Measurements from ENCODE around the gene NCAN. TPM values are rescaled to one million over a fixed set of nuclear protein-coding genes. Genes with fewer than 3 reads are reported as not detected.
"Not testable (repeated sequence)": the region's sequence is repeated elsewhere in the genome, so short reads cannot be mapped to it uniquely, and the experiment has no call there.

NCAN gene
- total RNA-seq, 1 experiment from 2014 or later = 3.0 TPM

DNA sequence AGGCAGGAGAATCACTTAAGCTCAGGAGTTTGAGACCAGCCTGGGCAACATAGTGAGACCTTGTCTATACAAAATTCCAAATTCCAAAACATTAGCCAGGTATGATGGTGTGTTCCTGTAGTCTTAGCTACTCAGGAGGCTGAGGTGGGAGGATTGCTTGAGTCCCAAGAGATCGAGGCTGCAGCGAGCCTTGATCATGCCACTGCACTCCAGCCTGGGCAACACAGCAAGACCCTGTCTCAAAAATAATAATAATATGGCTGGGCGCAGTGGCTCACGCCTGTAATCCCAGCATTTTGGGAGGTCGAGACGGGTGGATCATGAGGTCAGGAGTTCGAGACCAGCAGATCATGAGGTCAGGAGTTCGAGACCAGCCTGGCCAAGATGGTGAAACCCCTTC lies 9.2 kb downstream of the NCAN start:
- H3K27me3 Mint-ChIP-seq (ENCODE audit: low read depth) = peaks cover 42% of the 10 kb centered on the region
- H3K4me1 Mint-ChIP-seq; CTCF ChIA-PET; DNase-seq (ENCODE audit: low spot score); H3K9me3 Mint-ChIP-seq; H3K27ac Mint-ChIP-seq; H3K4me3 Mint-ChIP-seq; ATAC-seq; POLR2A ChIA-PET; H3K36me3 Mint-ChIP-seq: not testable (repeated sequence)
- TF ChIP-seq ZNF121 (CRISPR knock-in tag; IDR thresholded peaks at IDR 0.05) = peak; percentile 29; the same call in 1 of the 2 replicates

DNA sequence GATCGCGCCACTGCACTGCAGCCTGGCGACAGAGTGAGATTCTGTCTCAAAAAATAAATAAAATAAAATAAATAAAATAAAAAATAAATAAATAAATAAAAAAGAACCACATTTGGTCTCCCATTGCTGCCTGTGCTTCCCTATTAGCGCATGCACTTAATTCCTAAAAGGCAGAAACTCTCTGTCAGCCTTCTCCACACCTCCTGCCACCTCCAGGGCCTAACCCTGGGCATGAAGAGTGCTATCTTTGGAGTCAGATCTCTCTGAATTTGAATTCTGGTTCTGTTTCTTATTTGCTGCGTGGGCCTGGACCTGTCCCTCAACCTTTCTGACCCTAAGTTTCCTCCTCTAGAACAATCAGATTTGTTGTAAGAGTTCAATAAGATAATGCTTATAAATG lies 11.3 kb downstream of the NCAN start:
- no peak for ATAC-seq
- no peak overlapping the region for H3K27ac Mint-ChIP-seq
- TF ChIP-seq KAT7 (CRISPR knock-in tag; IDR thresholded peaks at IDR 0.05; ENCODE audit: borderline replicate concordance) (no peak), HMGA2 (CRISPR knock-in tag; IDR thresholded peaks at IDR 0.05) (peak; percentile 52)
- H3K4me3 Mint-ChIP-seq = no peak overlapping the region
- peaks cover 2% of the 10 kb centered on the region for H3K4me1 Mint-ChIP-seq
- no peaks in the 10 kb centered on the region for H3K9me3 Mint-ChIP-seq
- no peak for DNase-seq (ENCODE audit: low spot score)
- CTCF ChIA-PET = interaction anchor here (0.5 kb wide), 1 partner anchor 19 kb away, joined by 3 read pairs; no protein-coding TSS in a partner anchor
- H3K27me3 Mint-ChIP-seq (ENCODE audit: low read depth) = peaks cover 38% of the 10 kb centered on the region
- POLR2A ChIA-PET = no interaction called here
- H3K36me3 Mint-ChIP-seq = no peaks in the 10 kb centered on the region

GRCh38 chr19:19223636-19224035 lies 11.9 kb downstream of the NCAN start:
- ChIA-PET POLR2A (interaction anchor here (2.0 kb wide), 1 partner anchor 20 kb away, joined by 6 read pairs; the partner anchor contains the start of gene NR2C2AP), CTCF (interaction anchor here (2.0 to 2.2 kb wide), 2 partner anchors 38 to 119 kb away, joined by 8 to 21 read pairs; no protein-coding TSS in a partner anchor)
- Mint-ChIP-seq H3K4me1 (peaks cover 2% of the 10 kb centered on the region), H3K27me3 (ENCODE audit: low read depth) (peaks cover 42% of the 10 kb centered on the region), H3K27ac (no peak overlapping the region), H3K36me3 (no peaks in the 10 kb centered on the region), H3K4me3 (no peak overlapping the region), H3K9me3 (no peaks in the 10 kb centered on the region)
- DNase-seq (ENCODE audit: low spot score) (no peak), ATAC-seq (no peak)
- no peak for TF ChIP-seq ZNF263 (CRISPR knock-in tag; IDR thresholded peaks at IDR 0.05; ENCODE audit: low read depth)

DNA sequence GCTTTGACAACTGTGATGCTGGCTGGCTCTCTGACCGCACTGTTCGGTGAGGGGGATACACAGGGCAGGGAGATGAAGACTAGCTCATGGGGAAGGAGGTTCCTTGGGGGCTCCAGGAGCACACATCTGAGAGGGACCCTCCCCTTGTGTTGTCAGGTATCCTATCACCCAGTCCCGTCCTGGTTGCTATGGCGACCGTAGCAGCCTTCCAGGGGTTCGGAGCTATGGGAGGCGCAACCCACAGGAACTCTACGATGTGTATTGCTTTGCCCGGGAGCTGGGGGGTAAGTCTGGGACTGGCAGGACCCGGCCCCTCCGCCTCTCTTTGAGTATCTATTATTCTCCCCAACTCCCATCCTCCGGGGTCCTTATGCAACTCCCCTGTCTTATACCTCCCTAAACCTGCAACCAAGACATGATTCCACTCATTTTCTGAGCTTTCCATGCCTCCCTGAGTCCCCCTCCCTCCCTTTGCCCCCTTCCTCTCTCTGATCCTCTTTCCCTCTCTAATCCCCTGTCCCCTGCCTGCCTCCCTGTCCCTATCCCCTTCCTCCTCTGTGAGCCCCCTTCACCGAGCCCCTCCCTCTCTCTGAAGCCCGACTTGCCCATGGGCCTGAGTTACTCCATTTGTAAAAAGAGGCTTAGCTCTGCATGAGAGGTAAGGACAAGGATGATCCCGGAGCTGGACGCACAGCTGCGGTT lies 12.5 kb downstream of the NCAN start:
- Mint-ChIP-seq H3K4me3 (peak overlapping the region; percentile 60), H3K4me1 (peaks cover 2% of the 10 kb centered on the region), H3K36me3 (no peaks in the 10 kb centered on the region), H3K9me3 (no peaks in the 10 kb centered on the region), H3K27ac (no peak overlapping the region), H3K27me3 (ENCODE audit: low read depth) (peaks cover 45% of the 10 kb centered on the region)
- TF ChIP-seq ZNF317 (CRISPR knock-in tag; IDR thresholded peaks at IDR 0.05; ENCODE audit: borderline replicate concordance, low read depth) (no peak), CREB1 (CRISPR knock-in tag; IDR thresholded peaks at IDR 0.05) (no peak), ZNF423 (CRISPR knock-in tag; IDR thresholded peaks at IDR 0.05) (no peak), NR1H2 (CRISPR knock-in tag; IDR thresholded peaks at IDR 0.05) (no peak), MLX (CRISPR knock-in tag; IDR thresholded peaks at IDR 0.05) (no peak), FOXP1 (CRISPR knock-in tag; IDR thresholded peaks at IDR 0.05; ENCODE audit: borderline replicate concordance) (no peak), TEAD4 (CRISPR knock-in tag; IDR thresholded peaks at IDR 0.05) (no peak), ZNF263 (CRISPR knock-in tag; IDR thresholded peaks at IDR 0.05; ENCODE audit: low read depth) (no peak), RORB (CRISPR knock-in tag; IDR thresholded peaks at IDR 0.05) (no peak), ZNF232 (CRISPR knock-in tag; IDR thresholded peaks at IDR 0.05) (no peak), CREM (CRISPR knock-in tag; IDR thresholded peaks at IDR 0.05) (no peak), JUN (CRISPR knock-in tag; IDR thresholded peaks at IDR 0.05) (no peak), ESRRA (CRISPR knock-in tag; IDR thresholded peaks at IDR 0.05; ENCODE audit: borderline replicate concordance) (no peak), ZNF416 (CRISPR knock-in tag; IDR thresholded peaks at IDR 0.05) (no peak), TEAD1 (CRISPR knock-in tag; IDR thresholded peaks at IDR 0.05) (no peak)
- TF ChIP-seq, protein P1, sequence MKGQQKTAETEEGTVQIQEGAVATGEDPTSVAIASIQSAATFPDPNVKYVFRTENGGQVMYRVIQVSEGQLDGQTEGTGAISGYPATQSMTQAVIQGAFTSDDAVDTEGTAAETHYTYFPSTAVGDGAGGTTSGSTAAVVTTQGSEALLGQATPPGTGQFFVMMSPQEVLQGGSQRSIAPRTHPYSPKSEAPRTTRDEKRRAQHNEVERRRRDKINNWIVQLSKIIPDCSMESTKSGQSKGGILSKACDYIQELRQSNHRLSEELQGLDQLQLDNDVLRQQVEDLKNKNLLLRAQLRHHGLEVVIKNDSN (CRISPR knock-in tag; IDR thresholded peaks at IDR 0.05) = no peak
- TF ChIP-seq, protein P2, sequence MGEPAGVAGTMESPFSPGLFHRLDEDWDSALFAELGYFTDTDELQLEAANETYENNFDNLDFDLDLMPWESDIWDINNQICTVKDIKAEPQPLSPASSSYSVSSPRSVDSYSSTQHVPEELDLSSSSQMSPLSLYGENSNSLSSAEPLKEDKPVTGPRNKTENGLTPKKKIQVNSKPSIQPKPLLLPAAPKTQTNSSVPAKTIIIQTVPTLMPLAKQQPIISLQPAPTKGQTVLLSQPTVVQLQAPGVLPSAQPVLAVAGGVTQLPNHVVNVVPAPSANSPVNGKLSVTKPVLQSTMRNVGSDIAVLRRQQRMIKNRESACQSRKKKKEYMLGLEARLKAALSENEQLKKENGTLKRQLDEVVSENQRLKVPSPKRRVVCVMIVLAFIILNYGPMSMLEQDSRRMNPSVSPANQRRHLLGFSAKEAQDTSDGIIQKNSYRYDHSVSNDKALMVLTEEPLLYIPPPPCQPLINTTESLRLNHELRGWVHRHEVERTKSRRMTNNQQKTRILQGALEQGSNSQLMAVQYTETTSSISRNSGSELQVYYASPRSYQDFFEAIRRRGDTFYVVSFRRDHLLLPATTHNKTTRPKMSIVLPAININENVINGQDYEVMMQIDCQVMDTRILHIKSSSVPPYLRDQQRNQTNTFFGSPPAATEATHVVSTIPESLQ (CRISPR knock-in tag; IDR thresholded peaks at IDR 0.05) = no peak
- TF ChIP-seq, protein P3, sequence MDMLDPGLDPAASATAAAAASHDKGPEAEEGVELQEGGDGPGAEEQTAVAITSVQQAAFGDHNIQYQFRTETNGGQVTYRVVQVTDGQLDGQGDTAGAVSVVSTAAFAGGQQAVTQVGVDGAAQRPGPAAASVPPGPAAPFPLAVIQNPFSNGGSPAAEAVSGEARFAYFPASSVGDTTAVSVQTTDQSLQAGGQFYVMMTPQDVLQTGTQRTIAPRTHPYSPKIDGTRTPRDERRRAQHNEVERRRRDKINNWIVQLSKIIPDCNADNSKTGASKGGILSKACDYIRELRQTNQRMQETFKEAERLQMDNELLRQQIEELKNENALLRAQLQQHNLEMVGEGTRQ (CRISPR knock-in tag; IDR thresholded peaks at IDR 0.05) = no peak
- ATAC-seq = peak; percentile 25
- ChIA-PET POLR2A (interaction anchor here (0.5 to 2.0 kb wide), 4 partner anchors 21 to 902 kb away, joined by 3 to 6 read pairs (median 4); partner anchors contain the start of gene NR2C2AP), CTCF (interaction anchor here (0.5 to 2.2 kb wide), 22 partner anchors 9 to 732 kb away, joined by 4 to 29 read pairs (median 8); partner anchors contain the start of genes BORCS8, MEF2B, NR2C2AP and RFXANK)
- no peak for DNase-seq (ENCODE audit: low spot score)
